Breast epithelium (tissue), 3 donors: ENCODE data around the gene TMEM38A.

Source experiments
- CTCF ChIP-seq, 3 donors: fragments of 450-650 bp; IDR thresholded peaks; one replicate each; pipeline ENCODE4 v1.5.1; 2016 to 2017; ENCODE audit warnings: antibody characterized with exemption in 3 of 3, mild to moderate bottlenecking in 3 of 3, moderate library complexity in 3 of 3
- POLR2A ChIP-seq: fragments of 450-650 bp; IDR thresholded peaks from one replicate; pipeline ENCODE4 v1.6.1; 2016; ENCODE audit warnings: antibody characterized with exemption, mild to moderate bottlenecking, moderate library complexity

GRCh38 chr19:16668176-16668575 lies 7.2 kb downstream of the TMEM38A start:
- TF ChIP-seq CTCF (IDR thresholded peaks at IDR 0.05) (no peak), POLR2A (no peak)
